Measurements from ENCODE around the gene HS3ST3B1. TPM values are rescaled to one million over a fixed set of nuclear protein-coding genes. Genes with fewer than 3 reads are reported as not detected.

The HS3ST3B1 gene
- total RNA-seq, 1 donor from 2014 or later = 8.7 TPM

GRCh38 chr17:14308636-14308964 is 7.7 kb downstream of the HS3ST3B1 start:
- Histone ChIP-seq H3K27me3 (ENCODE audit: insufficient read depth, low read length) (no peaks in the 10 kb centered on the region), H3K36me3 (ENCODE audit: insufficient read depth, low read length) (peaks cover 3% of the 10 kb centered on the region), H3K79me2 (ENCODE audit: insufficient read depth, low read length) (peaks cover 86% of the 10 kb centered on the region), H3K4me1 (ENCODE audit: insufficient read depth, low read length) (peaks cover 46% of the 10 kb centered on the region), H3K9me3 (ENCODE audit: insufficient read depth, low read depth, low read length) (no peaks in the 10 kb centered on the region), H2AFZ (ENCODE audit: low read depth, low read length) (peak overlapping the region; percentile 61), H3K27ac (ENCODE audit: low read depth, low read length) (peak overlapping the region; percentile 97), H3K9ac (ENCODE audit: low read length) (peak overlapping the region; percentile 78), H3K4me2 (ENCODE audit: low read length) (peak overlapping the region; percentile 90), H3K4me3 (ENCODE audit: insufficient read depth, low read depth, low read length) (peak overlapping the region; percentile 59), H4K20me1 (ENCODE audit: insufficient read depth, low read length) (peaks cover 53% of the 10 kb centered on the region)
- H3K9me3 Mint-ChIP-seq (ENCODE audit: unreplicated experiment) = no peaks in the 10 kb centered on the region
- peak overlapping the region; percentile 91 for H3K27ac Mint-ChIP-seq (ENCODE audit: unreplicated experiment)
- no peak for FAIRE-seq
- H3K4me3 Mint-ChIP-seq (ENCODE audit: unreplicated experiment) = peak overlapping the region; percentile 84
- H3K27me3 Mint-ChIP-seq (ENCODE audit: low read depth, unreplicated experiment) = peaks cover 14% of the 10 kb centered on the region
- no peak for DNase-seq (ENCODE audit: low read depth)
- H3K4me1 Mint-ChIP-seq (ENCODE audit: low read depth, unreplicated experiment) = peaks cover 25% of the 10 kb centered on the region
- TF ChIP-seq EZH2 (IDR thresholded peaks at IDR 0.05; ENCODE audit: insufficient read depth, low read length) = no peak
- TF ChIP-seq CTCF (IDR thresholded peaks at IDR 0.05; ENCODE audit: insufficient read depth, low read depth, low read length) = no peak
- peaks cover 11% of the 10 kb centered on the region for H3K36me3 Mint-ChIP-seq (ENCODE audit: low read depth, unreplicated experiment)

- DNase-seq (ENCODE audit: low read depth) = peak; percentile 88
- Histone ChIP-seq H3K4me1 (ENCODE audit: insufficient read depth, low read length) (peaks cover 45% of the 10 kb centered on the region), H3K9ac (ENCODE audit: low read length) (peak overlapping the region; percentile 78), H4K20me1 (ENCODE audit: insufficient read depth, low read length) (peaks cover 49% of the 10 kb centered on the region), H3K36me3 (ENCODE audit: insufficient read depth, low read length) (peaks cover 3% of the 10 kb centered on the region), H3K9me3 (ENCODE audit: insufficient read depth, low read depth, low read length) (no peaks in the 10 kb centered on the region), H3K4me3 (ENCODE audit: insufficient read depth, low read depth, low read length) (peak overlapping the region; percentile 59), H3K4me2 (ENCODE audit: low read length) (peak overlapping the region; percentile 90), H3K27ac (ENCODE audit: low read depth, low read length) (peak overlapping the region; percentile 97), H2AFZ (ENCODE audit: low read depth, low read length) (peak overlapping the region; percentile 64), H3K27me3 (ENCODE audit: insufficient read depth, low read length) (no peaks in the 10 kb centered on the region), H3K79me2 (ENCODE audit: insufficient read depth, low read length) (peaks cover 83% of the 10 kb centered on the region)
- Mint-ChIP-seq H3K9me3 (ENCODE audit: unreplicated experiment) (no peaks in the 10 kb centered on the region), H3K4me1 (ENCODE audit: low read depth, unreplicated experiment) (peaks cover 22% of the 10 kb centered on the region), H3K36me3 (ENCODE audit: low read depth, unreplicated experiment) (peaks cover 11% of the 10 kb centered on the region), H3K27ac (ENCODE audit: unreplicated experiment) (peak overlapping the region; percentile 91), H3K27me3 (ENCODE audit: low read depth, unreplicated experiment) (peaks cover 10% of the 10 kb centered on the region), H3K4me3 (ENCODE audit: unreplicated experiment) (peak overlapping the region; percentile 88)
- TF ChIP-seq EZH2 (IDR thresholded peaks at IDR 0.05; ENCODE audit: insufficient read depth, low read length) = no peak
- TF ChIP-seq CTCF (IDR thresholded peaks at IDR 0.05; ENCODE audit: insufficient read depth, low read depth, low read length) = no peak
- FAIRE-seq = peak; percentile 43
These were observed 8.3 kb downstream of the HS3ST3B1 start for GRCh38 chr17:14308965-14309879.

- H3K27ac Mint-ChIP-seq (ENCODE audit: unreplicated experiment) = peak overlapping the region; percentile 14
These were observed 9.2 kb downstream of the HS3ST3B1 start for GRCh38 chr17:14310101-14310500.

More at GRCh38 chr17:14310101-14310500, 9.2 kb downstream of the HS3ST3B1 start:
- Histone ChIP-seq H3K36me3 (ENCODE audit: insufficient read depth, low read length) (peaks cover 3% of the 10 kb centered on the region), H3K4me3 (ENCODE audit: insufficient read depth, low read depth, low read length) (peak overlapping the region; percentile 59), H3K27ac (ENCODE audit: low read depth, low read length) (no peak overlapping the region), H3K4me1 (ENCODE audit: insufficient read depth, low read length) (peaks cover 39% of the 10 kb centered on the region), H3K9me3 (ENCODE audit: insufficient read depth, low read depth, low read length) (no peaks in the 10 kb centered on the region), H4K20me1 (ENCODE audit: insufficient read depth, low read length) (peaks cover 49% of the 10 kb centered on the region), H3K4me2 (ENCODE audit: low read length) (peak overlapping the region; percentile 90), H3K27me3 (ENCODE audit: insufficient read depth, low read length) (no peaks in the 10 kb centered on the region), H3K9ac (ENCODE audit: low read length) (peak overlapping the region; percentile 78), H3K79me2 (ENCODE audit: insufficient read depth, low read length) (peaks cover 83% of the 10 kb centered on the region), H2AFZ (ENCODE audit: low read depth, low read length) (no peak overlapping the region)
- H3K27me3 Mint-ChIP-seq (ENCODE audit: low read depth, unreplicated experiment) = peaks cover 1% of the 10 kb centered on the region
- H3K4me3 Mint-ChIP-seq (ENCODE audit: unreplicated experiment) = peak overlapping the region; percentile 88
- peaks cover 16% of the 10 kb centered on the region for H3K4me1 Mint-ChIP-seq (ENCODE audit: low read depth, unreplicated experiment)
- no peak for FAIRE-seq
- H3K36me3 Mint-ChIP-seq (ENCODE audit: low read depth, unreplicated experiment) = peaks cover 12% of the 10 kb centered on the region
- H3K9me3 Mint-ChIP-seq (ENCODE audit: unreplicated experiment) = no peaks in the 10 kb centered on the region
- DNase-seq (ENCODE audit: low read depth) = no peak
- TF ChIP-seq EZH2 (IDR thresholded peaks at IDR 0.05; ENCODE audit: insufficient read depth, low read length) (no peak), CTCF (IDR thresholded peaks at IDR 0.05; ENCODE audit: insufficient read depth, low read depth, low read length) (no peak)

Measured in astrocyte (in vitro differentiated cells and primary cell).